Activated naive CD8-positive, alpha-beta T cell treated with anti-CD3 and anti-CD28 coated beads, Interleukin-2, amount 50 U/mL, for 24 hours (primary cell): Measurements from ENCODE around the gene CAPG.

Experiments used
- ATAC-seq: fragments of 150-1000 bp; cut with Tn5 transposase; one replicate; pipeline ENCODE4 v1.10.0; 2021
- DNase-seq: peaks from one replicate; pipeline ENCODE4 v3.0.0; 2021
- H3K27ac Mint-ChIP-seq: one replicate; pipeline ENCODE4 v1.8.0; 2021; ENCODE audit warnings: mild to moderate bottlenecking, mixed read lengths
- H3K27me3 Mint-ChIP-seq: one replicate; pipeline ENCODE4 v1.8.0; 2021; ENCODE audit warnings: mixed read lengths
- H3K36me3 Mint-ChIP-seq: one replicate; pipeline ENCODE4 v1.8.0; 2021; ENCODE audit warnings: low read depth, mixed read lengths
- H3K4me1 Mint-ChIP-seq: one replicate; pipeline ENCODE4 v1.8.0; 2021; ENCODE audit warnings: mixed read lengths
- H3K4me3 Mint-ChIP-seq: one replicate; pipeline ENCODE4 v1.8.0; 2021; ENCODE audit warnings: mild to moderate bottlenecking, moderate library complexity, mixed read lengths
- H3K9me3 Mint-ChIP-seq: one replicate; pipeline ENCODE4 v1.8.0; 2021; ENCODE audit warnings: mixed read lengths

CAPG gene

DNA sequence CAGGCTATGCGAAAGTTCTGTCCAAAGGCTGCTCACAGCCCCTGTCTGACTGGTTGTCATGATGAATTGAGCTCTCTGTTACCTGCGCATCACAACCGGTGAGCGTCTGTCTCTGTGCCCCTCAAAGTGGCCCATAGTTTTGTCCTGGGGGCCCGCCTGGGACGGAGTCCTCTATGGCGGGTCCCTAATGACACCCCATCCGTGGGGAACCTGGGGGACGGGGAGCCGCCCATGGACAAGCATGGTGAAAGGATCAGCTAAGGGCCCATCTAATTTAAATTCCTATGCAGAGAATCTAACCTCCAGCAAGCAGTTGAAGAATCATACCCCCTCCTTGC lies 55.1 kb downstream of the CAPG start:
- DNase-seq = peak; percentile 25

DNA sequence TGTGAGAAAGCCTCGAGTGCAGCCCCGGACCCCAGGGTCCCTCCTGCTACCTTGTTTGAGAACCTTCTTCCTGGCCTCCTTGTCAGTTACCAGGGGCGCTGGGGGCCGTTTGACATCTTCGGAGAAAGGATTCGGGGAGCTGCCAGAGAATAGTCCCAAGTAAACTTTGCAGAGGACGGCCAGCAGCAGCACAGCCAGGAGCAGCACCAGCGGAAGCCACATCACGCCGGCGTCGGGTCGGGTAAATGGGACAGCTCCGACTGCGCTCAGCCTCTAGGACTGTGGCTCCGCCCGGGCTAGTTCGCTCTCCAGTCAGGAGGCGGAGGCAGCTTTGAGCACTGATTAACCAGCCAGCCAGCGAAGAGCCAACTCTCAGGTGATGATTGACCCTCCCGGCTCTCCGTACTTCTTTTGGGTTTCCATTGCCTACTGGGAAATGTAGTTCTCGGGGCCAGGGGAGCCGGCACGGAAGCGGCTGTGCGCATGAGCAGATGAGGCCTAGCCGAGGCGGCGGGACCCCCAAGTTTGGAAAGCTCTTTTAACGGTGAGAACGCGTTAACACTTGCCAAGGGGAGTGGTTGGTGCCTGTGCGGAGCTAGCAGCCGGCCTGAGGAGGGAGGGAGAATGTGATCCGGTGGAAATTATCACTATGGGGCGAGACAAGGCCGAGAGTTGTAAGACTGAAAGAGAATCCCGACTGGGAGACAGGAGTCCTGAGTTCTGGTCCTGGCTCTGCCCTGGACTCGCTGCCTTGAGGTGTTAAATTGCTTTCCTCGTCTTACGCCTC lies 55.7 kb downstream of the CAPG start, which contains the start of the genes ELMOD3 and RETSAT:
TSS of gene ELMOD3 (plus strand) at position 484 of the 787 bp plus-strand sequence. CDS start 2,430 bp downstream, outside the sequence.
TSS of gene RETSAT (minus strand) at position 243 of the 787 bp plus-strand sequence. CDS start at position 222, 21 bp downstream.
- Mint-ChIP-seq H3K27me3 (no peaks in the 10 kb centered on the region), H3K4me3 (peak within 1 kb of the TSS; percentile 93), H3K27ac (peak within 1 kb of the TSS; percentile 89), H3K4me1 (peaks cover 35% of the 10 kb centered on the region), H3K9me3 (no peaks in the 10 kb centered on the region), H3K36me3 (peaks cover 30% of the 10 kb centered on the region)
- ATAC-seq (peak; percentile 99), DNase-seq (peak; percentile 94)

More for the DNA sequence above, 55.1 kb downstream of the CAPG start:
- H3K4me1 Mint-ChIP-seq = peaks cover 35% of the 10 kb centered on the region
- peaks cover 31% of the 10 kb centered on the region for H3K36me3 Mint-ChIP-seq
- no peak for ATAC-seq
- H3K9me3 Mint-ChIP-seq = no peaks in the 10 kb centered on the region
- no peaks in the 10 kb centered on the region for H3K27me3 Mint-ChIP-seq
- H3K27ac Mint-ChIP-seq = peak overlapping the region; percentile 89
- H3K4me3 Mint-ChIP-seq = peak overlapping the region; percentile 93

DNA sequence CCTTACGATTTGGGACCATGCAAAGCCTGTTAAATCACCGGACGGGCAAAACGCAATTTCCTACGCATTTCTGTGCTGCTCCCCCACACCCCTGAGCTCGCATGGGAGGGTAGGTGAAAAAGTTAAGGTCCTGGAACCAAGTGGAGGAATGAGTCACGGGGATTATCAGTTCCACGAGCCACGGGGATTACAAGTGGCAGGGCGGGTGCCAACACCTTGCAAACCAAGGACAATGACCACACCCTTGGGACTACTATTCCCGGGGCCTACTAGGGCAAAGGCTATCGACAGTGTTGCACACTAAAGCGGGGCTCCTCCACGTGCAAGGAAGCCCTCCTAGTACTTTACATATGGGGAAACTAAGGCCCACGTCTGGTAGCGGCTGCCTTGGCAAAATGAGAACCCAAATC lies 56.3 kb downstream of the CAPG start:
- no peak for ATAC-seq
- Mint-ChIP-seq H3K27ac (peak overlapping the region; percentile 89), H3K36me3 (peaks cover 28% of the 10 kb centered on the region), H3K27me3 (no peaks in the 10 kb centered on the region), H3K4me1 (peaks cover 33% of the 10 kb centered on the region), H3K9me3 (no peaks in the 10 kb centered on the region), H3K4me3 (peak overlapping the region; percentile 93)
- peak; percentile 4 for DNase-seq

DNA sequence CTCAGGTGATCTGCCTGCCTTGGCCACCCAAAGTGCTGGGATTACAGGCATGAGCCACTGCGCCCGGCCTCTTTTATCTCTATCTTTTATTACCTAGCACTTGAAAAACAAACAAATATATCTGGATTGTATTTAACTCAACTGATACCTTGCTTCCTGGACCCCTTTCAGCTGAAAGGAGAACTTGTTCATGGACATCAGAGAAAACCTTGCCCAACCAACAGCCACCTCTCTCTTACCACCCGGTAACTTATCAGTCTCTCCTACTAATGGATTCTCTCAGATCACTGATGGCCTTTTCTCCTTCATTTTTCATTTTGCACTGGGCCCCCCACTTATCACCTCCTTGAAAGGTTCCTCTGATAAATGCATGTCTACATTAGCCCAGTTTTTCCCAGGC lies 62.6 kb downstream of the CAPG start:
- H3K27ac Mint-ChIP-seq = no peak overlapping the region
- DNase-seq (no peak), ATAC-seq (no peak)
- no peaks in the 10 kb centered on the region for H3K9me3 Mint-ChIP-seq
- peaks cover under 1% of the 10 kb centered on the region for H3K4me1 Mint-ChIP-seq
- H3K4me3 Mint-ChIP-seq = no peak overlapping the region
- H3K36me3 Mint-ChIP-seq = peaks cover 17% of the 10 kb centered on the region
- no peaks in the 10 kb centered on the region for H3K27me3 Mint-ChIP-seq
